RKO (cell line): ENCODE results near the gene AGBL3.
"Not testable (repeated sequence)": the region's sequence is repeated elsewhere in the genome, so short reads cannot be mapped to it uniquely, and the experiment has no call there.

Experiments
- DNase-seq: peaks from one replicate; pipeline ENCODE4 v3.0.0-alpha.2; 2016; ENCODE audit warnings: low spot score

Gene AGBL3

DNA sequence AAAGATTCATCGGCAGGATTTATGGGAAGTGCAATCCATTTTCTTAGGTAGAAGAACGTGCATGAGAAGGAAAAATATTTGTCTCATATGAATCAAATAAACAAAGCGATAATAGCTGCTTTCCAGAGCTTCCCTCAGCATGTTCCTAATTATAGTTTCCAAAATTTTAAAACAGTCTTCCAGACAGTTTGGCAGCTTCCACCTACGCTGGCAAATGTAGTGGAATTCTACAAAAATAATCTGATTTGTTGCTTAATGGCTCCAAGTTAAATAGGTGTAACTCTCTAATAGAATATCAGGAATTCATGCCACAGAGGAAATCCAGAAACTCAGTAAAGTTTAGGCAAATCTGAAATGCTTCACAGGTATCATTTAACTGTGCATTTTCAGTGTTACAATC is 23.3 kb upstream of the AGBL3 start:
- no peak for DNase-seq

DNA sequence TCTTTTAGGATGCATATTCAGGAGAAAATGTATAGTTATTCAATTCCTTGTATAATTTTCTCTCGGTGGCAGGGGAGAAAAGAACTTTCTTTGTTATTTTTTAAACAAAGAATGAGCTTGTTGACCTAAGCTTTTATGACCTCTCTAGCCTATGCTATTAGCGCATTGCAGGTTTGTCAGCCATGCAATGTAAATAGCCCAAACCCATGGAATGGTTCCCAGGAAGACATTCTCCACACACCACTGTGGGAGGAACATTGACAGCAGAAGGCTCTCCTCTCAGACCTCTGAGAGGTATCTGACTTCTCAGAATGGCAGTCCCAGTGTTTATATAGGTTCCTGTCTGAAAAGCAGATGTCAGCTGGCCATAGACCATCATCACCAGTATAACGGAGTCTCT is 19.6 kb upstream of the AGBL3 start:
- DNase-seq: no peak

DNA sequence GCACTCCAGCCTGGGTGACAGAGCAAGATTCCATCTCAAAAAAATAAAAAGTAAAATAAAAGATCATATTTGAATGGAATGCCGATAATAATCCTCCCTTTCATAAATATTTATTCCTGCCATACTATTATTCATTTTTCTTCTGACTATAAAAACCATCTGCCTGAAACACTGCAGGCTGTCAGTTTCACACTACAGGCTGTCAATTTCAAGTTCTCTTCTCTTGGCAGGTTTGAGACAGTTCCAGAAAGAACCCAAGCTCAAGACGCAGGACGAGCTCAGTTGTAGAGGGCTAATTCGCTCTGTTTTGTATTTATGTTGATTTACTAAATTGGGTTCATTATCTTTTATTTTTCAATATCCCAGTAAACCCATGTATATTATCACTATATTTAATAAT is 18.2 kb upstream of the AGBL3 start:
- no peak for DNase-seq

DNA sequence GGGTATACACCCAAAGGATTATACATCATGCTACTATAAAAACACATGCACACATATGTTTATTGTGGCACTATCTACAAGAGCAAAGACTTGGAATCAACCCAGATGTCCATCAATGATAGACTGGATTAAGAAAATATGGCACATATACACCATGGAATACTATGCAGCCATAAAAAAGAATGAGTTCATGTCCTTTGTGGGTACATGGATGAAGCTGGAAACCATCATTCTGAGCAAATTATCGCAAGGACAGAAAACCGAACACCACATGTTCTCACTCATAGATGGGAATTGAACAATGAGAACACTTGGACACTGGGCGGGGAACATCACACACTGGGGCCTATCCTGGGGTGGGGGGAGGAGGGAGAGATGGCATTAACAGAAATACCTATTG is 4.7 kb upstream of the AGBL3 start:
- not testable (repeated sequence) for DNase-seq

DNA sequence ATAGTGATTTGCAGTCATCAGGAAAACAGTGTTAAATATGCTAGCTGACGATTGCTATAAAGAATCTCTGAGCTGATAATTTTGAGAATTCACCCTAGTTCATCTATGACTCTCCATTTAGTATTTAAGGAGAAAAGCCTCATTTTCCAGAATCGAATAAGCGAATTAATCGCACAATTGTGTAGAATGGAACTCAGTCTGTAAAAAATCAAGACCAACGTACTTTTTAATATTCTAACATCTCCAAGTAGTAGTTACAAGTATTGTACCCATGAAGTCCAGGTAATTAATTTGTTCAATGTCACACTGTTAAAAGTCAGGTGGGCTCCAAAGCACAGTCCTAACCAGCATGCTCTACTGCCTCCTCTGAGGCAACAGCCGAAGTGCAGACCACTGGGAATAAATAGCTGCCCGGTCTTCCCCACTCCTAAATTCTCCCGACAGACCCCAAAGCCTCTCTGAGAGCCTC is 380 bp upstream of the AGBL3 start:
- DNase-seq: no peak

DNA sequence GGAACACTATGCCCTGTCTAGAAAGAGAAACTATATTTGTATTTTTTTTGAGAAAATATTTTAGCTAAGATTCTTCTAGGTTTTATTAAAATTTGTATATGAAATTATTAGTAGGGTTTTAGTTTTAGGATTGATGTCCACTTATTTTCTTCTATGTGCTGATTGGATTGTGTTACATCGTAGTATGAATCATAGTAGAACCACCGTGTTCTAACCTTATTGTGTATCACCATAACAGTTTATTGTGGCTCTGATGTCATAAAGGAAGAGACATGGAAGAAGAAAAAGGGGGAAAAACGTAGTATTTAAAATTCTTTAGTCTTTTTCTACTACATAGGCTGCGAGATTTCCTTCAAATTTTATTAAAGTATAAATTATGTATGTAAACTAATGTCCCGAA is 1.9 kb downstream of the AGBL3 start:
- DNase-seq: peak; percentile 86

DNA sequence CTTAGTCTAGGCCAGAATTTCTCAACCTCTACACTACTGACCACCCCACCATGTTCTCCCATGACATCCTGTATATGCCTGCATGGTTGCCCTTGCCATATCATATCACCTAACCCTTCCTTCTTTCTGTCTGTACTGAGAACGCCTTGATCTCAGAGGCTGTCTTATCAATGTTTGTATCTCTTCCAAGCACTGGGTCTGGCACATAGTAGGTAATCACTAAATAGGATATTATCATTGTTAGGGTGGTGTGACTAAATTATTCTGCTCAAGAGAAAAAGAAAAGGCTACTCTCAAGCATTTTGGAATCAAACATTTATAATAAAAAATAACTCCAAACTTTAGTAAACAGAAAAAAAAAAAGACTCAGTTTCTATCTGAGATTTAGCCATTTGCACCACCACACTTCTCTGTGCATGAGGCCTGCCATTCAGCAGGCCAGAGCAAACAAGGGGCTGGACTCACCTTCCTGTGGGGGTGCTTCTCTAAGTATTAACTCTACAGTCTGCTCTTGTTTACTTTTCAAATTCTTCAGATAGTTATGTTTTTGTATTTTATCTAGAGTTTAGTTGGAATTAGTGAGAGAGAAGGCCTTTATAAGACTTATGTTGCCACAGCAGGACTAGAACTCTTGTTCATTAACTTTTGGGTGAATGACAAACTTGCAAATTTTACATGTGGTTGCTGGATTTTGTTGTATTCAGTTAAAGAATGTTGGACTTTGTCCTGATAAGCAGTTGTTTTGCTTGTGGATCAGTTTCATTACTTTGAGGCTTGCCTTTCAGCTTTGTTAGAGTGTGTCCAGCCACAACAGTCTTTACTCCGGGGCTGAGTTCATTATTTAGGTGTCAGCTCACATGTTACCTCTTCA is 5.4 kb downstream of the AGBL3 start:
- DNase-seq: no peak

DNA sequence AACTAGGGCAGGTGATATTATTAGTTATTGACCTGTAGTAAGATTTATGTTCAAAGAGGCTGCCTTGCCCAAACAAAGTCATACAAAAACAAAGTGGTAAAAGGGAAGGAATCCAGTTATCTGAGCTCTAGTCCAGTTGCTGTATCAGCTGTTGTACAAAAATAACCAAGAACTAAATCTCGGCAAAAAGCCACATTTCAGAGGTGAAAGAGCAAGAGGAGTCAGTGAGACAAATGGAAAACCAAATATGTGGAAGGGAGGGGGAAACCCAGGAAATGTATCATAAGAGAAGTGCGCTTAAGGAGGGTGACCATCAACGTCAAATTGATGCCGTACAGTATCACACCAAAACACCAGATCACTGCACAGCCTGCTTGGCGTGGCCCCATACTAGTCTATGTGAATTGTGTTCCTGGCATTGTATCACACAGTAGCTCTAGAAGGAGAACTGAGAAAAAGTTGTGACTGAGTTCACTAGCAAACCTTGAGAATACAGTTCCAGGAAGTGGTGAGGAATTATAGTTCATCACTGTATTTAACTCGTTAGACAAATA is 6.4 kb downstream of the AGBL3 start:
- DNase-seq: no peak

DNA sequence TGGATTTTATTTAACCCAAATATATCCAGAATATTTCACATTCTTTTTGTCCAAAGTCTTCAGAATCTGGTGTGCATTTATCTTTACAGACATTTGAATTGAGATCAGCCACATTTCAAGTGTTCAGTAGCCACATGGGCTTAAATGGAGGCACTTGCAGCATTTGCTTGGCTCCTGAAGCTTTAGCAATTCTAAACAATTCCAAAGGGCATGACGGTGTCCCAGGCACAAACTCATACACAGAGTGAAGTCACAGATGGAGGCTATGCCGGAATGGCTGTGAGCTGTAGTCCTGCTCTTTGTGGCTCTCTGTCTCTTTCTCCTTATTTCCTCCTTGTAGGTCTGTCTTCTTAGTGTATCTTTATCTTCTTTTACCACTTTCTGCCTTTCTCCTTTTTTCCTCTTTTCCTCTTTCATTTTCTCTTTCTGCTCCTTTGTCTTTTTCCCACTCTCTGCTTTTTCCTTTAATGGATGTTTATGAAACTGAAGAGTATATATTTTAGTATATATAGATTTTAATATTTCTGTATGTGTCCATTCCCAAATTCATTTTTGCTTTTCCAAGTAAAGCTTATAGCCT is 7.7 kb downstream of the AGBL3 start:
- DNase-seq: no peak

DNA sequence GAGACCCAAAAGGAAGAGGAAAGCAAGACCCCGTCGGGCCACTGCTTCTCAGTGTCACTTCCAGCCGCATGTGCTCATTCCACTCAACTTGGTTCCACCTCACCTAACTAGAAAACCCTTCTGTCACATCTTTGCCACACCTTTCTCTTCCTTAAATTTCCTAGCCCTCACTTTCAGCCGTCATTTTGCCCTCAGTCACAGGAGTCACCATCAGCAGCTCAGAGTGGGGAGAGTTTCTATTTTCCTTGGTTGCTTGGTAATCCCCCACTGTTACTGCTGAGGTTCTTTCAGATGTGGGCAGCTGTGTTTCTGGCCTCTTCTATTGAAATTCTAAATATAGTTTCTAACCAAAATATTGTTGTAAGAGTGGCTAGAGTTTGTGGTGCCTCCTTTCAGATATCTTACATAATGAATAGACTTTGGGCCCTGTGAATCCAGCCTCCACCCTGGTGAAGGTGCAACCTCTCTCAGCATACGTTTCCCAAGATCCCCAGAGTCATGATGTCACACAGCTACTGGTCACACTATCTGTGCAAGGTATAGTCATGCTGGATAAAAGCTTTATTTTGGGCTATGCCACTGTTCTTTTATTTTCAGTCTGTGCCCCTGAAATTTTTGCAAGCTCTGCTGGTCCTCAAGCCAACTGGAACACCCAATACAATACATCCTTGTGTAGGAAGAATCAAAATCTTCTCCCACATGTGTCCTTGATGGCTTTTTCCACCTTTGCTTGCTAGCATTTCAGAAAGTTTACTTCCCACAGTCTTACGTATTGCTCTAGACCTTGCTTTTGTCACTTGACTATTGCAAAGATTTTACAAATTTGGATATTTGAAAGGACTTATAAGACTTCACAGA is 9.2 kb downstream of the AGBL3 start:
- no peak for DNase-seq

DNA sequence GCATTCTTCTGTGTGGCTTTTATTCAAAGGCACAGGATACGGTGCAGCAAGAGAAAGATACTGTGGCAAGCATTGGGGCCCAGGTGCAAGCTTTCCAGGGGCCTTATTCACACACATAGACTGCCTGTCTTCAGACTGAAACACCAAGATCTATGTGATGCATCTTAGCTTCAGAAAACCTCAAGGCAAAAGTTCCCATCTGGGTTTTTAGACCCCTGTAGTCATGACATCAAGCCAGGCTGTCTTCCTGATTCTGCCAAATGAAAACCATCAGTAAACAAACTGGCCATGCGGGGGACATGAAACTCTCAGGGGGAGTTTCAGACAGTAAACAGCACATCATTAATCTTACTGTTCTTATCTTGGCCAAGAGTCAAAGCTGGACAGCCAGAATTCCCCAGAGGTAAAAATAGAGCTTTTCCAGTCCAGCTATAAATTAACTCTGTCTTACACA is 9.8 kb downstream of the AGBL3 start:
- DNase-seq: no peak

DNA sequence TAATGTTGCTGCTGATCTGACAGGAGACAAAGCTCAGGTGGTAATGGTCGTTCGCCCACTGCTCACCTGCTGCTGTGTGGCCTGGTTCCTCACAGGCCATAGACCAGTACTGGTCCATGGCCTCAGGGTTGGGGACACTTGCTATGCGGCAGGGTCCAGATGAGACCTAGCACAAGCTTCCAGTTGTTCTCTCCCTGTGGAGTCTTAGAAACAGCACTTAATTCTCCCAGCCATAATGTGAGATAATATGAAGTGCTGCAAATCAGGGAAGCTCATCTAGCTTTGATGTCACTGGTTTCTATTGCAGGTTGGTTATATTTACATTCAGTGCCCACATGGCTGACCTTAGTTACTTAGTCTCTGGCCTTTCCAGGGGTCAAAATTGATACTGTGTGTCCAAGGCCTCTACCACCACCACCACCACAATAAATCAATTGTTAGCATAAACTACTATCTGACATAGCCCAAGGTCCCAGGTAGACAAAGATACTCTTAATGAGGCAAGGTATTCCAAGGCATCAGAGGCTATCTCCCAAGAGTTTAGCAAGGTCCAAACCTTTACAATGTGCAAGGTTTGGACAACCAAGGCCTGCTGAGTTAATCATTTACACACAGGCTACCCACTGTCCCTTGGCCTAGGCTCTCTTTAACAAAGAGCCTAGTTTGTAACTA is 11.0 kb downstream of the AGBL3 start:
- no peak for DNase-seq

DNA sequence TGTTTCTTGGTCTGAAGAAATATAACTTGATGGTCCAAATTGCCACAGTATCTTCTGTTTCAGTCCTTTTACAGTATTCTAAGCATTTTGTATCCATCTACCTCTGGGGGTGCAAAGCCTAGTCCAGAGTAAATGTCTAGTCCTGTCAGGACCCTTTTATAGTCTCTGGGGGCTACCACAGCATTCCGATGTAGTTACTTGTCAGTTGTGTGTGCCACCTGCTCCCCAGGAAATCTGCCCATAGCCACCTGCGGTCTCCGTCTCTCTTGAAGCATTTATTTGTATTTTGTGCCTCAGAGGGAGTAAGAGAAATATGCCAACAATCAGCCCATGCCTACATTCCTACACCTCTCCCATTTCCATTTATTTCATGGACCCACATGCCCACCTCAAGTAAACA is 12.8 kb downstream of the AGBL3 start:
- DNase-seq: no peak

DNA sequence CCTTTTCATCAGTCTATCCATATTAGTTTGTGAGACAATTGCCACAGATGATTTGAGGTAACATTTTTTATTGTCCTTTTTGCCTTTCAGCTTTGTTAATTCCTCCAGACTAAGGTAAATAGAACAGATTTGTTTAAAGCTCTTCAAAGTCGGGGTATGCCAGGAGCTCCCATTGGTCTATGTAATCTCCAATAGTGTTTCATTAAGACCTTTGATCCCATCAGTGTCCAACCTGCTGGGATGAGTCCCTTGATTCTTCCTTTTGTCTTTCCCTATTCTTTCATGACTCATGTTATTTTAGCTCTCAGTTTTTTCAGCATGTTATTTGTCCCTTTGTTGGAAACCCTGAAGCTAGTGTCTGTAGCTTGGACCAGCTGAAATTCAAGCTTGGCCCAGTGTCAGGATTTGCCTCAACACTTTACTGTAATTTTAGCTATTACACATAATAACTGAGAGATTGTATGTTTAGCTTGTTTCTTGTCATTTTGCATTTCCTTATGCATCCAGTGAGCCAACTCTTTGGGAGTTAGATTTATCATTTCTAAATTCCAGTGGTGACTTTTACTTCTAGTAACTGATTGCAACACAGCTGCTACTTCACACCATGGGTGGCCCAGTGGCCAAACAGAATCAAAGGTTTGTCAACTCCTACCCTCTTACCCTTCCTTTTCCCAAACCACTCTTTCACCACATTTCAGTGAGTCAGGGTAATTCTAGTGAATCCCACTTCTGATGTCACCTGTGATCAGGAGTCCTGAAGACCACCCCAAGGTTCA is 15.3 kb downstream of the AGBL3 start:
- DNase-seq: no peak

DNA sequence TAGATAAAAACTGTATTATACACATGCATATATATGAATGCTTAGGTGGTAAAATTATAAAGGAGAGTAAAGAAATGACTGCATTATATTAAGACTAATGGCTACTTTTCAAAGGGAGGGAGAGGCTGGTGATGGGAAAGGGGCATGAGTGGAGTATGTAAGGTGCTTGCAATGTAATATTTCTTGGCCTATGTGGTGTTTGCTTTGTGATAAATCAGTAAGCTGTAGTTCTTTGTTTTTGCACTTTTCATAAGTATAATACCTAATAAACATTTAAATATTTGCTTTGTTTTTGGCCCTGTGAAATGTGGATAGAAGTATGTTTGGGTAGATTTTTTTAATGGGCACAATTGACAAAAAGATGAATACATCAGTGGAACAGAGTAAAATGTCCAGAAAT is 25.9 kb downstream of the AGBL3 start:
- no peak for DNase-seq

DNA sequence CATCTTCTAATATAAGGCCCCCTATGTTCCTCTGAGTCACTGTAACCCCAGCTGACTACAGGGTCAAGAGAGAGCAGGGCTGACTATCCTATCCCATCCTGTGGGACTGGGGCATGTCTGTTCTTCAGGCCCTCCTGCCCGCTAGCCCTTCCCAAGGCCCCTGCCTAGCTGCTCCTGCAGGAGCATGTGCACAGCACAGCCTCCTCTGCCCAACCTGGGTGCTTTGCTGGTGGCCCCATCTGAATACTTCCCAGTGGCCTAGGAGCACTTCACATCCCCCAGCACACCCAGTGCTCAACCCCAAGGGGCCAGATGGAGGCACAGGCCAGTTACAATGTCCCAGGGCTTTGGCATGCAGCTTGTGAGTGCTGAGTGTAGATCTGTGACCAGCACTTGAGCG is 37.3 kb downstream of the AGBL3 start:
- no peak for DNase-seq

DNA sequence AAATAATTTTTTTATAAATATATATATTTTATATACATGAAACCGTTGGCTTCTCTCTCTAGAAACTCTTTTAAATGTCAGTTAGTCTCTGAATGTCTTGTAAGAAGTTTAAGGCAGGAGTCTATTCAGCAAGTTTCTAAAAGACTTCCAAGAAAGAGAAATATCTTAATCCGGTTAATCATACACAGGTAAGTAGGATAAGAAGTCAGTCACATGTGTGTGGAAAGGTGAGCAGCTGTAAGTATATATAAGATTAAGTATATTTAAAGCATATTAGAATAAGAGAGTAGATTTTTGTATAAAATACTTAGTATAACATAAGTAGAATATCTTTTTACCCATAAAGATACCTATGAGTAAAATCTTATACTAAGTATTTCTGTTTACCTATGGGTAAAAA is 48.9 kb downstream of the AGBL3 start:
- DNase-seq: no peak

DNA sequence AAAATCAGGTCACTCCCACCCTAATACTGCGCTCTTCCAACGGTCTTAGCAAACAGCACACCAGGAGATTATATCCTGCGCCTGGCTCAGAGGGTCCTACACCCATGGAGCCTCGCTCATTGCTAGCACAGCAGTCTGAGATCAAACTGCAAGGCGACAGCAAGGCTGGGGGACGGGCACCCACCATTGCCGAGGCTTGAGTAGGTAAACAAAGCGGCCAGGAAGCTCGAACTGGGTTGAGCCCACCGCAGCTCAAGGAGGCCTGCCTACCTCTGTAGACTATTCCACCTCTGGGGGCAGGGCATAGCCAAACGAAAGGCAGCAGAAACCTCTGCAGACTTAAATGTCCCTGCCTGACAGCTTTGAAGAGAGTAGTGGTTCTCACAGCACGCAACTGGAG is 80.7 kb downstream of the AGBL3 start:
- not testable (repeated sequence) for DNase-seq

DNA sequence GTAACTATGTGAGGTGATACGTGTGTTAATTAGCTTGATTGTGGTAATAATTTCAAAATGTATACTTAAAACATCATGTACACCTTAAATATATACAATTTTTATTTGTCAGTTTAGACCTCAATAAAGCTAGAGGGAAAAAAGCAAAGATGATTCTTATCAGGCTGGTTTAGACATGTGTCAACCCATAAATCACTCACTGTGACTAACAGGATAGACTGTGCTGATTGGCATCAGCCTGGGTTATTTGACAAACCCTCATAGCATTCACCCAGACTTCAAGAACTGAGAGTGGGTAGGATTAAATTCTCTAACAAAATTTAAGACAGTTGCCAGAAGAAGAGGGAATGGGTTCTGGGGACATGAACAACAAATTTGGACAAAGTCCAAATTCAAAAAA is 87.8 kb downstream of the AGBL3 start:
- DNase-seq: peak; percentile 20

DNA sequence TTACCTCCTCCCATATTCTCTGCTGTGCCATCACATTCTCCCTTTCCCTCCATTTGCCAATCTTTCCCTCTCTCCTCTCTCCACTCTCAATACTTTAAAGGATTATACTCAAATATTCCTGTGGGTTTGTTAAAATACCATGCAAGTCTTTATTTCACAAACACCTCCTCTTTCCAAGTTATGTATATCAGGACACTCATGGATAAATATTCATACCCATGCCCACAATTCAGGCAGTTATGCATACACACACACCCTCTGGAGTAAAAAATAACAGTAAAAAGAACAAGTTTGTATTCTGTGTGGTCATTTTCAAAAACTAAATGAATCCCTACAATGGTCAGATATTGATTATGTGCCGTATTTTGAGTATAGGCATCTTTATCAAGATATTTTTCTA is 88.2 kb downstream of the AGBL3 start:
- DNase-seq: no peak

DNA sequence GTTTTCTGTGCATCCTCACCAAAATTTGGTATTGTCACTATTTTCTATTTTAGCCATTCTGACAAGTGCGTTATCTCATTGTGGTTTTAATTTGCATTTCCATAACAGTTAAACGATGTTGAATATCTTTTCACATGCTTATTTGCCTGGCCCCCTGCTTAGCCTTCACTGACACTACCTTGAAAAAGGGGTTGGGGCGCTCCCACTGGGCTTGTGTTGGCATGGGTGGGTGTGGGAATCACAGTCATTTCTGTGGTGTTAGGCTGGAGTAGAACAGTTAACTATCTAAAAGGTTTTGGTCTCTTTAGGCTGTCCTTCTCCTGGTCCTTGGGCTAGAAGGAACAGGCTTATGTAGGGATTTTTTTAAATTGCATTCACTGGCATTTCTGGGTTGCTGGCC is 89.4 kb downstream of the AGBL3 start:
- no peak for DNase-seq
